IMR-90 (cell line): ENCODE data around the gene ACSS1. TPM values are rescaled to one million over a fixed set of nuclear protein-coding genes. Genes with fewer than 3 reads are reported as not detected.

Experiments
- ATAC-seq: fragments of 200-7000 bp; cut with Tn5 transposase; 2 replicates; pipeline ENCODE4 v1.9.1; 2020; ENCODE audit warnings: low read depth, mild to moderate bottlenecking, moderate library complexity
- BruUV-seq: library from RNA; stranded (reverse); fragments of 400-500 nt; replicated peaks from 2 replicates; lab custom pipeline; 2021; lab: Mats Ljungman, UMichigan
- CTCF ChIA-PET: fragments of 300-600 bp; formaldehyde crosslinking; extraction: SDS; loops from one replicate; lab custom pipeline; 2021; ENCODE audit warnings: antibody characterized with exemption; lab: Yijun Ruan, JAX
- POLR2A ChIA-PET: fragments of 300-600 bp; sonication (Branson Sonifier 250); formaldehyde crosslinking; loops from one replicate; lab custom pipeline; 2022; ENCODE audit warnings: antibody characterized with exemption; ENCODE audit not compliant: unreplicated experiment; lab: Charles Lee
- DNase-seq: peaks from one replicate; pipeline ENCODE4 v3.0.0; 2013
- H2AFZ ChIP-seq: replicated peaks from 2 replicates; pipeline ENCODE3; 2013; ENCODE audit warnings: low read length, mild to moderate bottlenecking; ENCODE audit not compliant: poor library complexity
- H2AK5ac ChIP-seq: 2 replicates; pipeline ENCODE4 v1.6.1; 2013; ENCODE audit warnings: low read depth, low read length, inconsistent platforms
- H2AK9ac ChIP-seq: replicated peaks from 2 replicates; pipeline ENCODE3; 2013; ENCODE audit warnings: mild to moderate bottlenecking, low read depth, low read length, moderate library complexity; ENCODE audit not compliant: poor library complexity
- H2BK120ac ChIP-seq: 2 replicates; pipeline ENCODE4 v1.6.1; 2013; ENCODE audit warnings: low read depth, low read length, inconsistent platforms
- H2BK15ac ChIP-seq: 3 replicates; pipeline ENCODE4 v1.6.1; 2013; ENCODE audit warnings: low read depth, low read length, inconsistent platforms
- H2BK20ac ChIP-seq: 2 replicates; pipeline ENCODE4 v1.6.1; 2013; ENCODE audit warnings: low read depth, mild to moderate bottlenecking, inconsistent platforms, low read length, moderate library complexity
- H2BK5ac ChIP-seq: 2 replicates; pipeline ENCODE4 v1.6.1; 2013; ENCODE audit warnings: mild to moderate bottlenecking, low read depth, low read length, inconsistent platforms; ENCODE audit not compliant: poor library complexity, severe bottlenecking
- H3K14ac ChIP-seq: replicated peaks from 2 replicates; pipeline ENCODE4 v1.6.1; 2013; ENCODE audit warnings: low read depth, low read length, inconsistent platforms
- H3K18ac ChIP-seq: 2 replicates; pipeline ENCODE4 v1.6.1; 2013; ENCODE audit warnings: low read depth, low read length, control low read depth
- H3K23ac ChIP-seq: 2 replicates; pipeline ENCODE4 v1.6.1; 2013; ENCODE audit warnings: low read depth, low read length, inconsistent platforms
- H3K27ac ChIP-seq: 2 replicates; pipeline ENCODE4 v1.5.1; 2013; ENCODE audit warnings: mild to moderate bottlenecking, control low read depth, low read length; ENCODE audit not compliant: insufficient read depth
- H3K27me3 ChIP-seq: 2 replicates; pipeline ENCODE4 v1.6.1; 2013; ENCODE audit warnings: low read length; ENCODE audit not compliant: control insufficient read depth, insufficient read depth
- H3K36me3 ChIP-seq: 2 replicates; pipeline ENCODE4 v1.6.1; 2013; ENCODE audit warnings: low read length, mixed read lengths; ENCODE audit not compliant: control insufficient read depth, insufficient read depth
- H3K4ac ChIP-seq: 2 replicates; pipeline ENCODE4 v1.6.1; 2013; ENCODE audit warnings: low read depth, low read length, inconsistent platforms
- H3K4me1 ChIP-seq: 2 replicates; pipeline ENCODE4 v1.6.1; 2013; ENCODE audit warnings: low read length, mixed read lengths; ENCODE audit not compliant: control insufficient read depth, insufficient read depth
- H3K4me2 ChIP-seq: 2 replicates; pipeline ENCODE4 v1.6.1; 2013; ENCODE audit warnings: low read depth, mild to moderate bottlenecking, control low read depth, low read length, moderate library complexity
- H3K4me3 ChIP-seq: 2 replicates; pipeline ENCODE4 v1.5.1; 2013; ENCODE audit warnings: low read depth, mild to moderate bottlenecking, control low read depth, low read length, moderate library complexity; ENCODE audit not compliant: insufficient read depth
- H3K56ac ChIP-seq: 2 replicates; pipeline ENCODE4 v1.6.1; 2013; ENCODE audit warnings: low read length, inconsistent platforms; ENCODE audit not compliant: insufficient read depth; ENCODE audit errors: extremely low read depth
- H3K79me1 ChIP-seq, 2 experiments: 2 replicates each; pipeline ENCODE4 v1.6.1; 2013; ENCODE audit warnings: low read length in 2 of 2, inconsistent platforms in 1 of 2, low read depth in 1 of 2
- H3K9ac ChIP-seq: 2 replicates; pipeline ENCODE4 v1.6.1; 2013; ENCODE audit warnings: low read depth, low read length, control low read depth
- H3K9me1 ChIP-seq: 2 replicates; pipeline ENCODE4 v1.6.1; 2013; ENCODE audit warnings: low read length, inconsistent platforms; ENCODE audit not compliant: insufficient read depth
- H3K9me3 ChIP-seq: 2 replicates; pipeline ENCODE4 v1.6.1; 2013; ENCODE audit warnings: low read length; ENCODE audit not compliant: control insufficient read depth, insufficient read depth
- H4K20me1 ChIP-seq: 2 replicates; pipeline ENCODE4 v1.6.1; 2013; ENCODE audit warnings: low read length, inconsistent platforms; ENCODE audit not compliant: insufficient read depth
- H4K5ac ChIP-seq: 2 replicates; pipeline ENCODE4 v1.6.1; 2013; ENCODE audit warnings: mild to moderate bottlenecking, low read depth, low read length, control low read depth
- H4K8ac ChIP-seq, 2 experiments: 2 replicates each; pipeline ENCODE4 v1.6.1; 2013; ENCODE audit warnings: low read depth in 2 of 2, low read length in 2 of 2, control low read depth in 1 of 2, inconsistent platforms in 1 of 2
- H4K91ac ChIP-seq: 2 replicates; pipeline ENCODE4 v1.6.1; 2013; ENCODE audit warnings: low read depth, low read length, inconsistent platforms; ENCODE audit not compliant: insufficient read depth
- BHLHE40 ChIP-seq: fragments of 150-350 bp; IDR thresholded peaks from 2 replicates; pipeline ENCODE4 v1.6.1; 2016; ENCODE audit warnings: mild to moderate bottlenecking, low read depth, low read length
- CEBPB ChIP-seq: IDR thresholded peaks from 2 replicates; pipeline ENCODE4 v1.6.1; 2012; ENCODE audit warnings: low read depth, low read length, improper control_type of control experiment
- CHD1 ChIP-seq: IDR thresholded peaks from 2 replicates; pipeline ENCODE4 v1.6.1; 2012; ENCODE audit warnings: low read depth, low read length, improper control_type of control experiment
- CTCF ChIP-seq: conservative IDR thresholded peaks from 2 replicates; pipeline ENCODE4 v1.5.1; 2012; ENCODE audit warnings: mild to moderate bottlenecking, low read depth, low read length, improper control_type of control experiment
- FOS ChIP-seq: fragments of 150-350 bp; IDR thresholded peaks from 2 replicates; pipeline ENCODE4 v1.6.1; 2016; ENCODE audit warnings: low read depth, low read length
- MAZ ChIP-seq: IDR thresholded peaks from 2 replicates; pipeline ENCODE4 v1.6.1; 2012; ENCODE audit warnings: low read depth, mild to moderate bottlenecking, low read length, improper control_type of control experiment, moderate library complexity, borderline replicate concordance
- MXI1 ChIP-seq: IDR thresholded peaks from 2 replicates; pipeline ENCODE4 v1.6.1; 2012; ENCODE audit warnings: low read depth, mild to moderate bottlenecking, low read length, moderate library complexity, borderline replicate concordance
- NFE2L2 ChIP-seq: fragments of 150-350 bp; IDR thresholded peaks from 2 replicates; pipeline ENCODE4 v1.6.1; 2016; ENCODE audit warnings: low read depth, mild to moderate bottlenecking, low read length
- POLR2A ChIP-seq: IDR thresholded peaks from 2 replicates; pipeline ENCODE4 v1.6.1; 2012; ENCODE audit warnings: mild to moderate bottlenecking, low read depth, low read length
- RAD21 ChIP-seq: IDR thresholded peaks from 2 replicates; pipeline ENCODE4 v1.6.1; 2012; ENCODE audit warnings: low read length, improper control_type of control experiment
- RCOR1 ChIP-seq: IDR thresholded peaks from 2 replicates; pipeline ENCODE4 v1.6.1; 2012; ENCODE audit warnings: mild to moderate bottlenecking, low read length, improper control_type of control experiment; ENCODE audit not compliant: insufficient replicate concordance
- RFX5 ChIP-seq: IDR thresholded peaks from 2 replicates; pipeline ENCODE4 v1.8.0; 2012; ENCODE audit warnings: low read depth, mild to moderate bottlenecking, low read length, moderate library complexity
- USF2 ChIP-seq: fragments of 150-350 bp; IDR thresholded peaks from 2 replicates; pipeline ENCODE4 v1.6.1; 2017; ENCODE audit warnings: mild to moderate bottlenecking, antibody characterized with exemption, low read length, low read depth
- WGBS, 2 experiments: methylation state at CpG; one replicate each; pipeline versions ENCODE4 v1.1.5 to v1.1.7; 2013; ENCODE audit warnings: missing lambda C conversion rate in 2 of 2; ENCODE audit not compliant: insufficient read length in 1 of 2; ENCODE audit errors: extremely low coverage in 2 of 2; 5-methylcytosine and 5-hydroxymethylcytosine counted together
- dilution Hi-C: fragments of 300-500 bp; cut with HindIII; formaldehyde crosslinking; loops from one replicate; pipeline ENCODE4 v1.14.3; 2018; ENCODE audit warnings: low sequenced_read_pairs; ENCODE audit not compliant: unreplicated experiment
- in situ Hi-C: fragments of 300-500 bp; cut with MboI; formaldehyde crosslinking; loops from 3 replicates; pipeline ENCODE4 v1.14.3; 2019; ENCODE audit warnings: low sequenced_read_pairs, inconsistent platforms, mixed read lengths
- intact Hi-C: fragments of 100-400 bp; cut with micrococcal nuclease; formaldehyde crosslinking; loops from 2 replicates; pipeline ENCODE4 v1.10.0; 2022
- polyA plus RNA-seq, 3 experiments: library from polyadenylated mRNA; depleted of rRNA; stranded (reverse); fragments of >200 nt; gene quantifications; 2 replicates each; pipeline ENCODE4 v1.2.3, GENCODE V29; 2012; ENCODE audit warnings: low replicate concordance in 1 of 3
- total RNA-seq: library from RNA; depleted of rRNA; stranded (reverse); fragments of >200 nt; gene quantifications from 2 replicates; pipeline ENCODE4 v1.2.3, GENCODE V29; 2012

Gene ACSS1
- total and polyA plus RNA-seq, 2 of the 4 experiments (the other 2 are of a cell fraction), result 0.72 to 1.2 TPM

GRCh38 chr20:25051386-25052155 lies 6.4 kb downstream of the ACSS1 start (continued):
- no peak for TF ChIP-seq USF2

DNA sequence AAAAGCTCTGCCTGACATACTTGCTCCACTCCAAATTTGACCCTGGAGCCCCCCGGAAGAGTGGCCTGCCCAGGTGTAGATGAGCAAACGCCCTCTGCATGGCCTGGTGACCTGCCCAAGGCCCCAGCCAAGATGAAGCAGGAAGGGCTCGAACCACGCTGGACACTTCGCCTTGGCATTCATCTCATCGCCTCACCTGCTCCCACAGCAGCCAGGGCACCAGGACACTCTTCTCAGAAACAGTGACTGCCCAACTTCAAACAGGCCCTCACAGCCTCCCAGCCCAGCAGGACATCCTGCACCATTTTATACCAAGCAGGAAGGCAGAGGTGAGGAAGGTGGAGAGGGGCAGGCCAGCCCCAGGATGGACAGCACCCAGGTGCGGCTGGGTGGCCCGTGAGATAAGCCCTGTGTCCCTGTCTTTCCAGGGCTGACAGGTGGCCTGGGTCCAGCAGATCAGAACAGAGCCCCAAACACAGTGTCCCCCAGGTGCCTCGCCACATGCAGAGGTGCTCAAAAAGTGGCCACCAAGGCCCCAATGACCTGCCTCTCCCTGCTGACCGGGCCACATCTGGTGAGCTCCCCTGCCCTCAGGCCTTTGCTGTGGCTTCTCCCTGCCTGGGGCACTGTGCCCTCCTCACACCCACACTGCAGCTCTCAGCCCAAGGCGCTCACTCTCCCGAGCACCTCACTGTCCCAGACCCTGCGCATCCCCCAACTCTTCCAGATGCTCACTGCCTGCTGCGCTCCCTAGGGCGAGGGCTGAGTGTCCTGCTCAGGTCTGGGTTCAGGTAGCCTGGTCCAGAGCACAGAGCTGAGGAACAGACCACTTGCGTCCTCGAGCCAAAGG lies 7.2 kb downstream of the ACSS1 start:
- DNase-seq (no peak), ATAC-seq (no peak)
- Histone ChIP-seq H2BK20ac (no peak overlapping the region), H4K8ac (no peak overlapping the region), H3K23ac (no peak overlapping the region), H3K27me3 (peaks cover 29% of the 10 kb centered on the region; the same call in 1 of the 2 replicates), H3K27ac (no peak overlapping the region), H4K20me1 (0 out of 2 replicates have a peak, but pooled peaks cover 7% of the 10 kb centered on the region), H3K18ac (no peak overlapping the region), H3K4me3 (no peak overlapping the region), H3K9me3 (no peaks in the 10 kb centered on the region), H3K14ac (no peak overlapping the region), H4K91ac (no peak overlapping the region), H2BK5ac (no peak overlapping the region), H2AFZ (no peak overlapping the region), H2AK5ac (no peak overlapping the region), H3K56ac (no peak overlapping the region), H3K4me2 (no peak overlapping the region), H3K79me1 (no peaks in the 10 kb centered on the region), H3K36me3 (no peaks in the 10 kb centered on the region), H2BK120ac (no peak overlapping the region), H2BK15ac (no peak overlapping the region), H2AK9ac (no peak overlapping the region), H3K9me1 (0 out of 2 replicates have a peak, but pooled peaks cover 2% of the 10 kb centered on the region), H3K4me1 (peaks cover 3% of the 10 kb centered on the region; the same call in 1 of the 2 replicates), H4K5ac (no peak overlapping the region), H3K9ac (no peak overlapping the region), H3K4ac (no peak overlapping the region)
- dilution Hi-C loops (no loop called here), in situ Hi-C loops (no loop called here), intact Hi-C loops (no loop called here)
- ChIA-PET POLR2A (no interaction called here), CTCF (no interaction called here)
- BruUV-seq, result no TSS peak
- 77% methylated on average over 10 of the region's 17 CpGs; no CpG with 5 or more reads in 1 of the 2 experiments for WGBS, 2 experiments
- TF ChIP-seq CHD1, result no peak
- no peak for TF ChIP-seq CTCF
- no peak for TF ChIP-seq POLR2A
- no peak for TF ChIP-seq FOS
- TF ChIP-seq RAD21, result no peak
- no peak for TF ChIP-seq MXI1
- TF ChIP-seq NFE2L2, result no peak
- no peak for TF ChIP-seq RCOR1
- TF ChIP-seq MAZ, result no peak
- TF ChIP-seq RFX5, result no peak
- no peak for TF ChIP-seq CEBPB
- no peak for TF ChIP-seq BHLHE40
